Astrocyte of the cerebellum (primary cell): ENCODE measurements around the gene ZNF296.

Source experiments
- DNase-seq: peaks from one replicate; pipeline ENCODE4 v3.0.0-alpha.2; 2011; ENCODE audit warnings: low read depth
- H3K4me3 ChIP-seq: 2 replicates; pipeline ENCODE4 v1.5.1; 2011; ENCODE audit warnings: mild to moderate bottlenecking, low read depth, low read length, moderate library complexity
- CTCF ChIP-seq: IDR thresholded peaks from 2 replicates; pipeline ENCODE4 v1.5.1; 2012; ENCODE audit warnings: low read length, low read depth, moderate library complexity, mild to moderate bottlenecking; ENCODE audit errors: missing control alignments
- in situ Hi-C: cut with HindIII; loops from 2 replicates; pipeline ENCODE4 v1.10.0; 2017; ENCODE audit warnings: low sequenced_read_pairs

Gene ZNF296

GRCh38 chr19:45071969-45072790, 4.1 kb downstream of the ZNF296 start:
- H3K4me3 ChIP-seq: no peak overlapping the region
- DNase-seq: no peak
- no peak for TF ChIP-seq CTCF
- in situ Hi-C loops: no loop called here

- in situ Hi-C loops: no loop called here
- no peak for TF ChIP-seq CTCF
- no peak overlapping the region for H3K4me3 ChIP-seq
- DNase-seq: no peak
Measured at GRCh38 chr19:45071545-45071938, 4.7 kb downstream of the ZNF296 start.

GRCh38 chr19:45070861-45071544, 5.3 kb downstream of the ZNF296 start:
- DNase-seq: no peak
- no peak overlapping the region for H3K4me3 ChIP-seq
- in situ Hi-C loops: no loop called here
- TF ChIP-seq CTCF: no peak

GRCh38 chr19:45070214-45070613, 6.1 kb downstream of the ZNF296 start:
- no peak for TF ChIP-seq CTCF
- no peak overlapping the region for H3K4me3 ChIP-seq
- DNase-seq: no peak
- in situ Hi-C loops: no loop called here

GRCh38 chr19:45069056-45069455, 7.2 kb downstream of the ZNF296 start:
- in situ Hi-C loops: no loop called here

GRCh38 chr19:45068041-45068440, 8.2 kb downstream of the ZNF296 start:
- in situ Hi-C loops: no loop called here
- no peak overlapping the region for H3K4me3 ChIP-seq
- no peak for DNase-seq
- no peak for TF ChIP-seq CTCF

More at GRCh38 chr19:45069056-45069455, 7.2 kb downstream of the ZNF296 start:
- H3K4me3 ChIP-seq: no peak overlapping the region
- no peak for TF ChIP-seq CTCF
- no peak for DNase-seq
